Mesenchymal stem cell (in vitro differentiated cells and primary cell): ENCODE measurements around the gene UBTD1.

Experiments
- DNase-seq: peaks from one replicate; pipeline ENCODE4 v3.0.0-alpha.2; 2013
- H2AFZ ChIP-seq: one replicate; pipeline ENCODE4 v1.6.1; 2013; ENCODE audit warnings: low read depth, mild to moderate bottlenecking, control low read depth, inconsistent platforms, low read length, moderate library complexity
- H2AK5ac ChIP-seq: 2 replicates; pipeline ENCODE4 v1.6.1; 2013; ENCODE audit warnings: low read length, moderate library complexity, mild to moderate bottlenecking, inconsistent platforms; ENCODE audit not compliant: severe bottlenecking
- H2BK120ac ChIP-seq: one replicate; pipeline ENCODE4 v1.6.1; 2013; ENCODE audit warnings: low read depth, mild to moderate bottlenecking, inconsistent platforms, low read length, moderate library complexity
- H2BK12ac ChIP-seq, 2 experiments: one replicate each; pipeline ENCODE4 v1.6.1; 2013; ENCODE audit warnings: inconsistent platforms in 2 of 2, low read length in 2 of 2, mild to moderate bottlenecking in 2 of 2, moderate library complexity in 2 of 2, control low read depth in 1 of 2
- H2BK15ac ChIP-seq: one replicate; pipeline ENCODE4 v1.6.1; 2013; ENCODE audit warnings: mild to moderate bottlenecking, low read depth, inconsistent platforms; ENCODE audit not compliant: poor library complexity, severe bottlenecking
- H2BK5ac ChIP-seq: 2 replicates; pipeline ENCODE4 v1.6.1; 2013; ENCODE audit warnings: low read depth, mild to moderate bottlenecking, low read length, control low read depth, inconsistent platforms; ENCODE audit not compliant: poor library complexity, severe bottlenecking
- H3K14ac ChIP-seq, 2 experiments: one replicate each; pipeline ENCODE4 v1.6.1; 2013; ENCODE audit warnings: inconsistent platforms in 2 of 2, low read length in 2 of 2, control low read depth in 1 of 2, mild to moderate bottlenecking in 1 of 2, moderate library complexity in 1 of 2
- H3K18ac ChIP-seq, 2 experiments: one replicate each; pipeline ENCODE4 v1.6.1; 2013; ENCODE audit warnings: inconsistent platforms in 2 of 2, low read length in 2 of 2, control low read depth in 1 of 2, low read depth in 1 of 2, mild to moderate bottlenecking in 1 of 2
- H3K23ac ChIP-seq, 2 experiments: one replicate each; pipeline ENCODE4 v1.6.1; 2013; ENCODE audit warnings: inconsistent platforms in 2 of 2, low read length in 2 of 2, mild to moderate bottlenecking in 2 of 2, moderate library complexity in 2 of 2, control low read depth in 1 of 2
- H3K27ac ChIP-seq: 2 replicates; pipeline ENCODE4 v1.5.1; 2013; ENCODE audit warnings: mild to moderate bottlenecking, moderate library complexity, low read length, control low read depth, inconsistent platforms; ENCODE audit not compliant: poor library complexity, severe bottlenecking
- H3K27me3 ChIP-seq, 2 experiments: 2 replicates each; pipeline versions ENCODE4 v1.6.1 to v1.7.0; 2013; ENCODE audit warnings: low read length in 2 of 2, mild to moderate bottlenecking in 2 of 2, moderate library complexity in 2 of 2, control low read depth in 1 of 2, inconsistent platforms in 1 of 2; ENCODE audit not compliant: control insufficient read depth in 1 of 2, insufficient read depth in 1 of 2
- H3K36me3 ChIP-seq, 2 experiments: 2 replicates each; pipeline versions ENCODE4 v1.6.1 to v1.7.0; 2013; ENCODE audit warnings: low read length in 2 of 2, control low read depth in 1 of 2, inconsistent platforms in 1 of 2, low read depth in 1 of 2, mild to moderate bottlenecking in 1 of 2; ENCODE audit not compliant: insufficient read depth in 2 of 2, control insufficient read depth in 1 of 2
- H3K4ac ChIP-seq, 2 experiments: one replicate each; pipeline ENCODE4 v1.6.1; 2013; ENCODE audit warnings: inconsistent platforms in 2 of 2, low read length in 2 of 2, mild to moderate bottlenecking in 2 of 2, moderate library complexity in 2 of 2, control low read depth in 1 of 2, low read depth in 1 of 2
- H3K4me1 ChIP-seq: 2 replicates; pipeline ENCODE4 v1.6.1; 2013; ENCODE audit warnings: low read depth, low read length, control low read depth; ENCODE audit not compliant: control insufficient read depth, insufficient read depth
- H3K4me2 ChIP-seq: 2 replicates; pipeline ENCODE4 v1.6.1; 2013; ENCODE audit warnings: low read length, mild to moderate bottlenecking, inconsistent platforms; ENCODE audit not compliant: poor library complexity, severe bottlenecking
- H3K4me3 ChIP-seq, 2 experiments: 2 replicates each; pipeline versions ENCODE4 v1.5.1 to v1.7.0; 2013; ENCODE audit warnings: low read length in 2 of 2, mild to moderate bottlenecking in 2 of 2, control low read depth in 1 of 2, low read depth in 1 of 2; ENCODE audit not compliant: insufficient read depth in 1 of 2
- H3K79me1 ChIP-seq: replicated peaks from 2 replicates; pipeline ENCODE4 v1.6.1; 2013; ENCODE audit warnings: mild to moderate bottlenecking, control low read depth, low read length, inconsistent platforms; ENCODE audit not compliant: poor library complexity, severe bottlenecking
- H3K9ac ChIP-seq: 2 replicates; pipeline ENCODE4 v1.7.0; 2013; ENCODE audit warnings: mild to moderate bottlenecking, low read length, moderate library complexity
- H3K9me3 ChIP-seq: 2 replicates; pipeline ENCODE4 v1.7.0; 2013; ENCODE audit warnings: mild to moderate bottlenecking, low read length; ENCODE audit not compliant: control insufficient read depth
- H4K8ac ChIP-seq: one replicate; pipeline ENCODE4 v1.6.1; 2013; ENCODE audit warnings: inconsistent platforms, mild to moderate bottlenecking, low read length, moderate library complexity
- H4K91ac ChIP-seq: one replicate; pipeline ENCODE4 v1.6.1; 2013; ENCODE audit warnings: mild to moderate bottlenecking, low read length, inconsistent platforms
- WGBS: methylation state at CpG from one replicate; pipeline ENCODE4 v1.1.7; 2013; ENCODE audit warnings: mixed read lengths; 5-methylcytosine and 5-hydroxymethylcytosine counted together

The UBTD1 gene

DNA sequence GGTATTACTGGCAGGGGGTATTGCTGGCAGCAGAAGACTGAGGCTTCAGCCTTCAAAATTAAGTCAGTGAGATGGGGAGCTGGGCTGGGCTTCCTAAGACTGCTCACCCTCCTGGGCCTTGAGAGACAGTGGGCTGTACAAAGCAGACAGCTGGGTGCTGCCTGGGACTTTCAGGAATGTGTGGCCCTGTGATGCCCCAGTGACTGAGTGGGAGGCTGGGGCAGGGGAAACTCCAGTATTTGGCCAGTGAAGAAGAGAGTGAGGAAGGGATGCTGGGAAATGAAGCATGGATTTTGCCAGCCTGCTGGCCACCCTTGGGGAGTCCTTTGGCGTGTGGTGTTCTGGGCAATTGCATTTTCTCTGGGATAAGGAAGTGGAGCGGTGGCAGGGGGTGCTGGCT lies 74.3 kb downstream of the UBTD1 start:
- no peak overlapping the region for H3K9ac ChIP-seq
- peak overlapping the region; percentile 73 for H3K27ac ChIP-seq
- no peak overlapping the region for H3K14ac ChIP-seq
- peak overlapping the region; percentile 66 for H2BK5ac ChIP-seq
- H3K9me3 ChIP-seq, result no peaks in the 10 kb centered on the region
- peaks cover 5% of the 10 kb centered on the region for H3K79me1 ChIP-seq
- WGBS, result 97% methylated on average over 2 of the region's 2 CpGs
- H3K23ac ChIP-seq, result no peak overlapping the region
- no peak overlapping the region for H2BK120ac ChIP-seq
- H3K18ac ChIP-seq, result no peak overlapping the region
- H3K27me3 ChIP-seq, result no peaks in the 10 kb centered on the region
- peak overlapping the region; percentile 88 for H2AK5ac ChIP-seq
- no peak overlapping the region for H2AFZ ChIP-seq
- H3K4ac ChIP-seq, result no peak overlapping the region
- H4K8ac ChIP-seq, result no peak overlapping the region
- peak; percentile 31 for DNase-seq
- no peak overlapping the region for H3K4me2 ChIP-seq
- no peak overlapping the region for H2BK12ac ChIP-seq
- H3K4me3 ChIP-seq, result no peak overlapping the region
- H2BK15ac ChIP-seq, result no peak overlapping the region
- H3K36me3 ChIP-seq, result peaks cover 29 to 39% of the 10 kb centered on the region in 2 experiments
- H3K4me1 ChIP-seq, result peaks cover 53% of the 10 kb centered on the region
- H4K91ac ChIP-seq, result no peak overlapping the region

DNA sequence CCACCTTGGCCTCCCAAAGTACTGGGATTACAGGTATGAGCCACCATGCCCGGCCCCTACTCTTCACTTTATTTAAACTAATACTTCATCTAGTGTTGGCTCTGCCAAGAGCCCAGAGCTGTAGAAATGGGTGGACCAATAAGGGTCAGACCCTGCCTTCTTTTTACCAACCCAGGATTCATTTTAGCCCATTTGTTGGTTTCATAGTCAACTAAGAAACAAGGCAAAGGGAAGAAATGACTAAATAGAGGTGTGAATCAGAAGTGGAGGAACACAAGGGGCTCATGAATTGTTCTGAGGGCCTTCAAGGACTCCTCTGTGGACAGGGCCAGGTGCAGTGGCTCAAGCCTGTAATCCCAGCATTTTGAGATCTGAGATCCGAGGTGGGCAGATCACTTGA lies 74.9 kb downstream of the UBTD1 start:
- Histone ChIP-seq H2AFZ (no peak overlapping the region), H3K14ac (no peak overlapping the region), H2AK5ac (peak overlapping the region; percentile 76), H3K4me3 (no peak overlapping the region), H3K9ac (no peak overlapping the region), H3K36me3 (peaks cover 24 to 33% of the 10 kb centered on the region in 2 experiments), H3K27me3 (no peaks in the 10 kb centered on the region), H3K4me1 (peaks cover 53% of the 10 kb centered on the region), H2BK5ac (no peak overlapping the region), H2BK120ac (no peak overlapping the region), H4K91ac (no peak overlapping the region), H3K18ac (no peak overlapping the region), H3K9me3 (no peaks in the 10 kb centered on the region), H4K8ac (no peak overlapping the region), H3K4ac (no peak overlapping the region), H3K79me1 (peaks cover 3% of the 10 kb centered on the region), H3K27ac (peak overlapping the region; percentile 89), H2BK15ac (no peak overlapping the region), H3K4me2 (no peak overlapping the region), H2BK12ac (no peak overlapping the region), H3K23ac (no peak overlapping the region)
- no peak for DNase-seq
- WGBS, result 63% methylated on average over 2 of the region's 2 CpGs

DNA sequence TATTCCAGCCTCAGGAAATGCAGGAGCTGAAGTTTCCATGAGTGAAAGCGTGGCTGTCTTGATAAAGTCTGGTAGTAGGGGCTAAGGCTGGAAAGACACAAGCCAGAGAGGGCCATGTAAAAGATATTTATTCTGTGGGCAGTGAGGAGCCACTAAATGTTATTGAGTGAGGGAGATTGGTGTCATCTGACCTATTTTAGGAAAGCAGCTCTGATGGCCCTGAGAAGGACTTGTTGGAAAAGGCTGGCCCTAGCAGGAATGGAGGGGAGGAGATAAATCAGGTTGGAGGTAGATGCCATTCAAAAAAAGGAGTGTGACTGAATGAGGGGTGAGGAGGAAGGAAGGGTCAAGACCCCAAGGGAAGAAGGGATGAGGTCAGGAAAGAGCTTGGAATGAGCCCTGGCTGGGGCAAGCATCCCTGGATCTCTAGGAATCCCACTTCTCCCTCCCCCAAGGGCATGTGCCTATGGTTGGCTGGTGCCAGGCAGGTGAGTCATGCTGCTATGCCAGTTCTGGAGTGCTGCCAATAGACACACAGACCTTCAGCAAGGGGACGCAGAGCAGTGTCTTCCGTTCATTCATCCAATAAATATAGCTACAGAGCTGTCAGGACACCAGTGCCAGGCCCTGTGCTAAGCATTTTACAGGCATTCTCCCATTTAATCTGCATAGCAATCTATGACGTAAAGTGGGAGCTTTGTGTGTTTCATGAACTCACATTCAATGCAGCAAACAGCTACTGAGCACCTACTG lies 75.8 kb downstream of the UBTD1 start:
- DNase-seq, result peak; percentile 50
- H3K79me1 ChIP-seq, result peaks cover 3% of the 10 kb centered on the region
- no peak overlapping the region for H3K4me2 ChIP-seq
- peak overlapping the region; percentile 89 for H3K27ac ChIP-seq
- H3K4me3 ChIP-seq, result no peak overlapping the region
- no peaks in the 10 kb centered on the region for H3K27me3 ChIP-seq
- H3K4ac ChIP-seq, result no peak overlapping the region
- no peak overlapping the region for H3K18ac ChIP-seq
- peak overlapping the region; percentile 95 for H2BK5ac ChIP-seq
- H3K9me3 ChIP-seq, result no peaks in the 10 kb centered on the region
- H2BK15ac ChIP-seq, result no peak overlapping the region
- H2BK120ac ChIP-seq, result no peak overlapping the region
- no peak overlapping the region for H2BK12ac ChIP-seq
- WGBS, result 59% methylated on average over 4 of the region's 4 CpGs
- no peak overlapping the region for H3K9ac ChIP-seq
- no peak overlapping the region for H2AFZ ChIP-seq
- H2AK5ac ChIP-seq, result peak overlapping the region; percentile 97
- H3K4me1 ChIP-seq, result peaks cover 53% of the 10 kb centered on the region
- peak overlapping the region; percentile 40 for H4K91ac ChIP-seq
- no peak overlapping the region for H3K14ac ChIP-seq
- H3K23ac ChIP-seq, result no peak overlapping the region
- peak overlapping the region; percentile 45 for H4K8ac ChIP-seq
- peaks cover 16 to 24% of the 10 kb centered on the region in 2 experiments for H3K36me3 ChIP-seq

DNA sequence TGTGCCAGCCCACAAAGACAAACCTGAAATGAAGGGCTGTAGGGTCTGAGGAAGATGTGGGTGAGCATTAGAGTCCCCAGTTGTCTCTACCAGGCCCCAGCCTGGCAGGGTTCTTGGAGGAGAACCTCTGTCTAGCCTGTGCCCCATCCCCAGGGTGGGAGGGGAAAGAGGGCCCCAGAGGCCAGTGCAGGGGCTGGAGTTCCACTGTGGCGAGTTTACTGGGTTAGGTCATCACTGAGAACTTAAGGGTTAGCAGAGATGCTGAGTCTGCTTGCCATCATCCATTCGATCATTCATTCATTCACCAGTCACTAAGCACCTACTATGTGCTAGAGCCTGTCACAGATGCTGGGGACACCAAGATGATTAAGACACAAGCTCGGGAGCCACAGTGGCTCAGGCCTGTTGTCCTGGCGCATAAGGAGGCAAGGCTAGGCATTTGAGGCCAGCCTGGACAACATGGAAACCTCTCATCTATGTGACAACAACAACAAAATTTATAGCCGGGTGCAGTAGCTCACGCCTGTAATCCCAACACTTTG lies 76.5 kb downstream of the UBTD1 start:
- WGBS, result 91% methylated on average over 5 of the region's 6 CpGs
- no peak overlapping the region for H2BK15ac ChIP-seq

More for the DNA sequence above, 76.5 kb downstream of the UBTD1 start:
- H3K14ac ChIP-seq, result peak overlapping the region in 1 of 2 experiments; percentile 85
- peak overlapping the region in 1 of 2 experiments; percentile 48 for H3K18ac ChIP-seq
- no peak overlapping the region for H3K4me2 ChIP-seq
- H3K4me3 ChIP-seq, result no peak overlapping the region
- H4K8ac ChIP-seq, result no peak overlapping the region
- no peak overlapping the region for H4K91ac ChIP-seq
- H3K4me1 ChIP-seq, result peaks cover 51% of the 10 kb centered on the region
- H3K9me3 ChIP-seq, result no peaks in the 10 kb centered on the region
- H2AFZ ChIP-seq, result no peak overlapping the region
- H3K23ac ChIP-seq, result no peak overlapping the region
- H3K27me3 ChIP-seq, result no peaks in the 10 kb centered on the region
- peak overlapping the region; percentile 3 for H2BK5ac ChIP-seq
- peaks cover under 1% of the 10 kb centered on the region for H3K79me1 ChIP-seq
- no peak overlapping the region for H2BK120ac ChIP-seq
- H2BK12ac ChIP-seq, result no peak overlapping the region
- no peak overlapping the region for H3K9ac ChIP-seq
- H3K36me3 ChIP-seq, result peaks cover 11 to 17% of the 10 kb centered on the region in 2 experiments
- peak; percentile 26 for DNase-seq
- peak overlapping the region; percentile 74 for H3K27ac ChIP-seq
- peak overlapping the region; percentile 46 for H2AK5ac ChIP-seq
- no peak overlapping the region for H3K4ac ChIP-seq
